Activated naive CD4-positive, alpha-beta T cell treated with anti-CD3 and anti-CD28 coated beads for 36 hours (primary cell): ENCODE results near the gene SIK2. TPM values are rescaled to one million over a fixed set of nuclear protein-coding genes. Genes with fewer than 3 reads are reported as not detected.

ENCODE experiments used
- CTCF ChIA-PET: fragments of 350-600 bp; sonication (Branson Sonifier 250); formaldehyde crosslinking; loops from one replicate; lab custom pipeline; 2021; ENCODE audit warnings: antibody characterized with exemption; lab: Charles Lee
- DNase-seq: peaks from one replicate; pipeline ENCODE4 v3.0.0-alpha.2; 2020
- H3K27ac Mint-ChIP-seq: one replicate; pipeline ENCODE4 v1.8.0; 2021; ENCODE audit warnings: mild to moderate bottlenecking, mixed read lengths
- H3K27me3 Mint-ChIP-seq: one replicate; pipeline ENCODE4 v1.8.0; 2021; ENCODE audit warnings: low read depth, mixed read lengths
- H3K36me3 Mint-ChIP-seq: one replicate; pipeline ENCODE4 v1.8.0; 2021; ENCODE audit warnings: low read depth, mixed read lengths
- H3K4me1 Mint-ChIP-seq: one replicate; pipeline ENCODE4 v1.8.0; 2021; ENCODE audit warnings: low read depth, mixed read lengths
- H3K4me3 Mint-ChIP-seq: one replicate; pipeline ENCODE4 v1.8.0; 2021; ENCODE audit warnings: mild to moderate bottlenecking, moderate library complexity, mixed read lengths
- H3K9me3 Mint-ChIP-seq: one replicate; pipeline ENCODE4 v1.8.0; 2021; ENCODE audit warnings: mixed read lengths
- intact Hi-C: fragments of 100-400 bp; cut with micrococcal nuclease; formaldehyde crosslinking; loops from one replicate; pipeline ENCODE4 v1.15.1; 2023
- total RNA-seq, 2 experiments: library from RNA; stranded (reverse); gene quantifications; one replicate each; pipeline ENCODE4 v1.2.3, GENCODE V29; 2021

The SIK2 gene
- total RNA-seq, 2 experiments from 2014 or later: 3.5 to 3.8 TPM

- Mint-ChIP-seq H3K27ac (no peak overlapping the region), H3K27me3 (no peaks in the 10 kb centered on the region), H3K9me3 (no peaks in the 10 kb centered on the region), H3K4me3 (no peak overlapping the region), H3K4me1 (no peaks in the 10 kb centered on the region), H3K36me3 (peaks cover 3% of the 10 kb centered on the region)
- intact Hi-C loops: no loop called here
- no peak for DNase-seq
- CTCF ChIA-PET: no interaction called here
Observed at GRCh38 chr11:111729071-111729830, 127.0 kb downstream of the SIK2 start.

GRCh38 chr11:111729831-111730311 is 127.6 kb downstream of the SIK2 start:
- Mint-ChIP-seq H3K27ac (no peak overlapping the region), H3K27me3 (no peaks in the 10 kb centered on the region), H3K36me3 (peaks cover 4% of the 10 kb centered on the region), H3K4me3 (no peak overlapping the region), H3K4me1 (no peaks in the 10 kb centered on the region), H3K9me3 (no peaks in the 10 kb centered on the region)
- intact Hi-C loops: no loop called here
- no peak for DNase-seq
- CTCF ChIA-PET: no interaction called here

DNA sequence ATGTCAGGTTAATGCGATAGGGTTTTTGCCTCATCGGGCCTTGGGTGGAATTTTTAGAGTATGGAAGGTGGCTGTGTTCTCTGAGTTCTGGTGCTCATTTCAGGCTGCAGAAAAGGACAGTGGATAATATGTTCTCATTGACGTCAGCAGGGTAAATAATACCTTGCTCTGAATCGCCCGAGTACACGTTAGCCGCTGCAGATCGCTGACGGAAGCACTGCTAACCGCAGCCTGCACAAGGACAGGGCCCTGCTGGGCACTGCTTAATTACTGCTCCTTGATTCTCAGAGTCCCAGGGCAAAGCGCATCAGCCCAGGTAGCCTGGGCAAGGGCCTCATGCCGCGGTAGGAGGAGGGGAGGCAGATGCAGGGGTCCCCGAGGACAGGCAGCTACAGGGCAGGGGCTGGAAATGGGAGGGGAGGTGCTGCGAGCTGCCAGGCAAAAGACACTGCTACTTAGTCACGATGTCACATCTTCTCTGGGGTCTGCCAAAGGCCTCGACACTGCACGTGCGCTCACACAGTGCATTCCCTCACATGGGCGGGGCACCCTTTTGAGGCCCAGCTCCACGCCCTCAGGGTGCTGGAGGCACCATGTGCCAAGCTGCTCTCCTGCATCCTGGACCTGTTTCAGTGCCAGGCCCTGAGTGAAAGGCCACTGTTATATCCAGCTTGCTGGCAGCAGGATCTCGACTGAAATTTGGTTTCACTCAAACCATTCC is 128.8 kb downstream of the SIK2 start:
- Mint-ChIP-seq H3K4me1 (no peaks in the 10 kb centered on the region), H3K27ac (no peak overlapping the region), H3K27me3 (no peaks in the 10 kb centered on the region), H3K36me3 (peaks cover 4% of the 10 kb centered on the region), H3K9me3 (no peaks in the 10 kb centered on the region), H3K4me3 (no peak overlapping the region)
- intact Hi-C loops: no loop called here
- DNase-seq: no peak
- CTCF ChIA-PET: interaction anchor here (1.1 kb wide), 1 partner anchor 22 kb away, joined by 3 read pairs; no protein-coding TSS in a partner anchor

DNA sequence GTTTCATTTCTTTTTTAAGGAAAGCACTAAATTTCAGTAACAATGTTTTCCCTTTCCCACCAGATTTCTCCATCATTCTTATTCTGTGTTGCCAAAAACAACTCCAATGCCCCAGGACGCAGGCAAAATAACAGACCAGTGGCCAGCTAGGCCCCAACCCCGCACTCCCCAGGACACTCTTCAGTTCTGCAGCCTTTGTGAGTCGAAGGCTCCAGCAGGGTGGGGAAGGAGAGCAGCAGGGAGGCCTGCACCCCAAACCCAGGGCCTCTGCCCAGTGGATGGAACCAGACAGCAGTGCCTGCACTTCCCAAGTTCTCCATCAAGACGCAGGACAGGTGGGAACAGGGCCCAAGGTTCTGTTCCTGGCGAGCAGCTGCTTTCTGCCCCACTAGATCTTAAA is 129.6 kb downstream of the SIK2 start:
- no peaks in the 10 kb centered on the region for H3K27me3 Mint-ChIP-seq
- DNase-seq: no peak
- intact Hi-C loops: no loop called here
- H3K27ac Mint-ChIP-seq: no peak overlapping the region
- no peak overlapping the region for H3K4me3 Mint-ChIP-seq
- peaks cover 3% of the 10 kb centered on the region for H3K36me3 Mint-ChIP-seq
- CTCF ChIA-PET: interaction anchor here (1.1 kb wide), 1 partner anchor 22 kb away, joined by 3 read pairs; no protein-coding TSS in a partner anchor
- H3K9me3 Mint-ChIP-seq: no peaks in the 10 kb centered on the region
- H3K4me1 Mint-ChIP-seq: peaks cover 6% of the 10 kb centered on the region

DNA sequence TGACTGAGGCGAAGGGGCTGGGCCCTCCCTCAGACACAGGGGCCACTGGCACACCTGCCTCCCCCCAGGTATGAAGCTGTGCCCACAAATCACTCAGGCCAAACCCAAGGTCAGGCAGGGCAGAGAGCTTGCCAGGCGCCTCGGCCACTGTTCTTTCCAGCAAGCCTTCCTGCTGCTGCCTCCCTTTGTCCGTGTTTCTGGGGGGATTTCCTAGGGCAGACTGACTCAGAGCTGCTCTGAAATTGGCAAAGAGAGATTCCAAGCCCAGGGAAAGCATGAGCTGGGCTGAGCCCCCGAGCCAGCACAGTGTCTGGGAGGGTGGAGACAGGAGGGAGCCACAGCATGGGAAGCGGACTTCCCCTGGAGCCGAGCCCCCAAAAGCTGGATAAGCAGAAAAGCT is 130.8 kb downstream of the SIK2 start:
- Mint-ChIP-seq H3K4me3 (no peak overlapping the region), H3K4me1 (peaks cover 9% of the 10 kb centered on the region), H3K9me3 (no peaks in the 10 kb centered on the region), H3K27me3 (no peaks in the 10 kb centered on the region), H3K27ac (no peak overlapping the region), H3K36me3 (peaks cover 7% of the 10 kb centered on the region)
- intact Hi-C loops: no loop called here
- no peak for DNase-seq
- CTCF ChIA-PET: no interaction called here

GRCh38 chr11:111733611-111734088 is 131.4 kb downstream of the SIK2 start:
- Mint-ChIP-seq H3K36me3 (peaks cover 9% of the 10 kb centered on the region), H3K4me1 (peaks cover 9% of the 10 kb centered on the region), H3K9me3 (no peaks in the 10 kb centered on the region), H3K4me3 (no peak overlapping the region), H3K27me3 (no peaks in the 10 kb centered on the region), H3K27ac (no peak overlapping the region)
- intact Hi-C loops: no loop called here
- CTCF ChIA-PET: no interaction called here
- DNase-seq: no peak

GRCh38 chr11:111734101-111734953 is 132.1 kb downstream of the SIK2 start:
- H3K27ac Mint-ChIP-seq: no peak overlapping the region
- H3K9me3 Mint-ChIP-seq: no peaks in the 10 kb centered on the region
- peaks cover 9% of the 10 kb centered on the region for H3K4me1 Mint-ChIP-seq
- CTCF ChIA-PET: no interaction called here
- peaks cover 8% of the 10 kb centered on the region for H3K36me3 Mint-ChIP-seq
- H3K4me3 Mint-ChIP-seq: no peak overlapping the region
- H3K27me3 Mint-ChIP-seq: no peaks in the 10 kb centered on the region
- intact Hi-C loops: no loop called here
- DNase-seq: no peak

DNA sequence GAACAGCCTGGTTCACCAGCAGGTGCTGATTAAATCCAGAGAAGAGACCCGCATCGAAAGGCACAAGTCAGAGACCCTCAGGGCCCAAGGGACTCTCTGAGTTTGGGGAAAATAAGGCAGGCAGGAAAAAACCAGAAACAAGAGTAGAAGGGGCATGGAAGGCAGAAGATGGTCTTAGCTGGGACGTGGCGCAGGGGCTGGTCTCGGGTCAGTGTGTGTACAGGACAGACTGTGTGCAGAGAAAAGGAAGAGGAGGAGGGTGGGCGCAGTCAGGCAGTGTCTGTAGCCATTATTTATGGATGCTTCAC is 132.7 kb downstream of the SIK2 start:
- no peak for DNase-seq
- CTCF ChIA-PET: no interaction called here
- intact Hi-C loops: no loop called here
- Mint-ChIP-seq H3K9me3 (no peaks in the 10 kb centered on the region), H3K36me3 (peaks cover 8% of the 10 kb centered on the region), H3K4me1 (peaks cover 9% of the 10 kb centered on the region), H3K27ac (no peak overlapping the region), H3K4me3 (no peak overlapping the region), H3K27me3 (no peaks in the 10 kb centered on the region)

DNA sequence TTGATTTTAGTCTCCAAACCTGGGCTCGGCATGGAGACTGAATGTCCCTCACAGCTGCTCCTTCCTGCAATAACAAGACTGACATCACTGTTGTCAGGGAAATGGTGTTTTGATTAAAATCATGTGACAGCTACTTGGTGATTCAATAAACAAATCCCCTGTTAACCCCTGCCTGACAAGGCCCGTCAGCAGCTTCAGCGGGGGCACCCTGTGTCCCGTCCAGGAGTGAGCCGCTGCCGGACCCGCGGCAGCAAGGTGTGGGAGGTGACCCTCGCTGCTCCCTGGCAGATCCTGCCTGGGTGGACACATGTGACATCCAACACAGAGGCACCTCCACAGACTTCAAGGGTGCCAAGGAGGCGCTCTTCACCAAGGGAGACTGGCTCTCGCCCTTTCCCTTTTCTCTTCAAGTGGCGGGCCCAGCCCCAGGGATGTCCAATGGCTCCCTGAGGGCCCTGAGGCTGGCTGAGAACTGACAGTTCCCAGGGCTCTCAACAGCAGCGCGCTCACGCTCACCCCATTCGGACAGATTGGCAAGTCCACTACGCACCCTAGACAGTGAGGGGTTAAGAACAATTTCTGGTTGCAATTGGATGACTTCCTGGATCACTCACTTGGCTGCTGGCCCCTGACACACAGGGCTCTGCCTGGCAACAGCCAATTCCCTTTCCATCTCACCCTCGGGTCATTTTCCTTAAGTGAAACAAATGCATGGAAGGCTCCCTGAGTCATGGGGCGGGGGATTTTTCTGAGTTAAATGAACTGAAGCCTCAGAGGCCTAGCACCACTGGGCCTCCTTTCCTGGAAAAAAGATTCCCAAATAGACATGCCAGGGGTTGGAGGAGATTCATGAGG is 133.2 kb downstream of the SIK2 start:
- DNase-seq: no peak
- CTCF ChIA-PET: no interaction called here
- intact Hi-C loops: no loop called here
- peaks cover 8% of the 10 kb centered on the region for H3K36me3 Mint-ChIP-seq
- no peaks in the 10 kb centered on the region for H3K9me3 Mint-ChIP-seq
- H3K27ac Mint-ChIP-seq: no peak overlapping the region
- no peaks in the 10 kb centered on the region for H3K27me3 Mint-ChIP-seq
- H3K4me3 Mint-ChIP-seq: no peak overlapping the region
- peaks cover 9% of the 10 kb centered on the region for H3K4me1 Mint-ChIP-seq

GRCh38 chr11:111736181-111736590 is 133.9 kb downstream of the SIK2 start:
- Mint-ChIP-seq H3K4me1 (peaks cover 9% of the 10 kb centered on the region), H3K4me3 (no peak overlapping the region), H3K9me3 (no peaks in the 10 kb centered on the region), H3K36me3 (peaks cover 11% of the 10 kb centered on the region), H3K27me3 (no peaks in the 10 kb centered on the region), H3K27ac (no peak overlapping the region)
- CTCF ChIA-PET: no interaction called here
- DNase-seq: no peak
- intact Hi-C loops: no loop called here

GRCh38 chr11:111736621-111737443 is 134.6 kb downstream of the SIK2 start:
- intact Hi-C loops: no loop called here
- peaks cover 16% of the 10 kb centered on the region for H3K36me3 Mint-ChIP-seq
- peaks cover 9% of the 10 kb centered on the region for H3K4me1 Mint-ChIP-seq
- CTCF ChIA-PET: no interaction called here
- no peak overlapping the region for H3K4me3 Mint-ChIP-seq
- DNase-seq: no peak
- H3K9me3 Mint-ChIP-seq: no peaks in the 10 kb centered on the region
- H3K27ac Mint-ChIP-seq: no peak overlapping the region
- no peaks in the 10 kb centered on the region for H3K27me3 Mint-ChIP-seq
